GM23338 (cell line): ENCODE measurements around the gene TMEM120B.
"Not testable (repeated sequence)": the region's sequence is repeated elsewhere in the genome, so short reads cannot be mapped to it uniquely, and the experiment has no call there.

Experiments used
- CREB1 ChIP-seq: fragments of 250-450 bp; sonication (Bioruptor Pico); IDR thresholded peaks from 2 replicates; pipeline ENCODE4 v1.5.0; 2020; ENCODE audit warnings: low read depth, mild to moderate bottlenecking, moderate library complexity
- CTCF ChIP-seq, 2 experiments: fragments of 200-600 bp in 1 of 2; sonication (generic) in 1 of 2; conservative IDR thresholded peaks; 2 replicates each; pipeline versions ENCODE4 v1.5.1 to v1.6.1; 2016 to 2017; ENCODE audit warnings: antibody characterized with exemption in 2 of 2, low read depth in 2 of 2, mild to moderate bottlenecking in 2 of 2, moderate library complexity in 1 of 2
- EZH2 ChIP-seq: fragments of 200-600 bp; sonication (generic); IDR thresholded peaks from one replicate; pipeline ENCODE4 v1.8.0; 2017; ENCODE audit warnings: antibody characterized with exemption, mild to moderate bottlenecking, low read depth; ENCODE audit not compliant: unreplicated experiment
- EZH2phosphoT487 ChIP-seq: fragments of 200-600 bp; sonication (generic); IDR thresholded peaks from one replicate; pipeline ENCODE4 v1.8.1; 2018; ENCODE audit warnings: antibody characterized with exemption; ENCODE audit not compliant: unreplicated experiment
- POLR2AphosphoS5 ChIP-seq: IDR thresholded peaks from 2 replicates; pipeline ENCODE4 v1.6.1; 2016; ENCODE audit warnings: antibody characterized with exemption, low read depth
- REST ChIP-seq: IDR thresholded peaks from one replicate; pipeline ENCODE4 v1.6.1; 2018; ENCODE audit warnings: antibody characterized with exemption; ENCODE audit not compliant: unreplicated experiment
- STAT1 ChIP-seq: IDR thresholded peaks from one replicate; pipeline ENCODE4 v1.6.1; 2016; ENCODE audit warnings: antibody characterized with exemption; ENCODE audit not compliant: unreplicated experiment
- ZNF331 ChIP-seq: fragments of 250-450 bp; sonication (Bioruptor Pico); IDR thresholded peaks from 2 replicates; pipeline ENCODE4 v1.5.0; 2020; ENCODE audit warnings: low read depth, mild to moderate bottlenecking, moderate library complexity
- TF ChIP-seq, protein P1 (sequence below): IDR thresholded peaks from 2 replicates; pipeline ENCODE4 v1.6.1; 2016; ENCODE audit warnings: antibody characterized with exemption

DNA sequence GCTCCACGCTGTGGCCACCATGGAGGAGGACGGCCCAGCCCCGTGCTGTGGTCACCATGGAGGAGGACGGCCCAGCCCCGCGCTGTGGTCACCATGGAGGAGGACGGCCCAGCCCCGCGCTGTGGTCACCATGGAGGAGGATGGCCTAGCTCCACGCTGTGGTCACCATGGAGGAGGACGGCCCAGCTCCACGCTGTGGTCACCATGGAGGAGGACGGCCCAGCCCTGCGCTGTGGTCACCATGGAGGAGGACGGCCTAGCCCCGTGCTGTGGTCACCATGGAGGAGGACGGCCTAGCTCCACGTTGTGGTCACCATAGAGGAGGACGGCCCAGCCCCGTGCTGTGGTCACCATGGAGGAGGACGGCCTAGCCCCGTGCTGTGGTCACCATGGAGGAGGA is 46.0 kb downstream of the TMEM120B start:
- not testable (repeated sequence) for TF ChIP-seq CTCF (conservative IDR thresholded peaks at IDR 0.05; ENCODE audit: low read depth in 2 of 2); REST; EZH2; POLR2AphosphoS5; ZNF331 (CRISPR knock-in tag); EZH2phosphoT487; CREB1 (CRISPR knock-in tag); STAT1
- TF ChIP-seq, protein P1, sequence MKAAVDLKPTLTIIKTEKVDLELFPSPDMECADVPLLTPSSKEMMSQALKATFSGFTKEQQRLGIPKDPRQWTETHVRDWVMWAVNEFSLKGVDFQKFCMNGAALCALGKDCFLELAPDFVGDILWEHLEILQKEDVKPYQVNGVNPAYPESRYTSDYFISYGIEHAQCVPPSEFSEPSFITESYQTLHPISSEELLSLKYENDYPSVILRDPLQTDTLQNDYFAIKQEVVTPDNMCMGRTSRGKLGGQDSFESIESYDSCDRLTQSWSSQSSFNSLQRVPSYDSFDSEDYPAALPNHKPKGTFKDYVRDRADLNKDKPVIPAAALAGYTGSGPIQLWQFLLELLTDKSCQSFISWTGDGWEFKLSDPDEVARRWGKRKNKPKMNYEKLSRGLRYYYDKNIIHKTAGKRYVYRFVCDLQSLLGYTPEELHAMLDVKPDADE = not testable (repeated sequence)
